Measurements from ENCODE around the gene SCG3. TPM values are rescaled to one million over a fixed set of nuclear protein-coding genes. Genes with fewer than 3 reads are reported as not detected.

Gene SCG3
- total and polyA plus RNA-seq, 2 donors (not counting 1 experiment from before 2014, with no cell fraction given): not detected

DNA sequence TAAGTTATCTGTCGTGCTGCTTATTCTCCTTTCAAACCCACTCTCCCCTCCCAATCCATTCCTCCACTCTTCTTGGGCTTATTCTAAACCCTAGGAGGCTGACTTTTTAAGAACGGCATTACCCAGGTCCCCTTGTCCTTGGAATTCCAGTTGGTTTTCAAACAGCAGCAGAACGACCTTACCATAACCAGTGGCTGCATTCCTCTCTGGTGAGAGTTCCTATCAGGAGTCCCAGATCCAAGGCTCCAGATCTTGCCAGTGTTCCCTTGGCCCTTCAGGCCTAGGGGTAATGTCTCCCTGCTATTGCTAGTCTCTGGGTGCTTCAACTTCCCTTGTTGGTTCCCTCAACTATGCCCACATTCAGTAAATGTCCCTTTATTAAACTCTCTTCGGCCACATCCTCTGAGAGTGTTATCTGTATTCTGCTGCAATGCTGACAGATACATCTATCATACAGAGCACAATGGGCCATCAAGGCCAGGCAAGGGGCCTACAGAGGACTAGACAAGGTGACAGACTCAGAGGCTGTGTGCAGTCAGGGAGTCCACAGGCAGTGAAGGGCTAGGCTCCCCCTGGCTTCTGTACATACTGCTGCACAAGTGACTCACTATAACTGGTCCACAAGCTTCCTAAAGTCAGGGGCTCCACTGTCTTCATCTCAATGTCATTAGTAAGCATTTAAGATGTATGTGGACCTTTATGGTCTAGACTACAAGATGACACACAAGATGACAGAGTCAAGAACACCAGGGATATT lies 46.0 kb downstream of the SCG3 start:
- Histone ChIP-seq H3K4me2 (replicated peaks; ENCODE audit: low read depth, low read length, poor library complexity, severe bottlenecking) (peak overlapping the region; percentile 30), H3K79me2 (ENCODE audit: control insufficient read depth, insufficient read depth, low read length) (peaks cover 92% of the 10 kb centered on the region), H3K27ac (ENCODE audit: low read length in 2 of 2) (peak overlapping the region in 1 of 2 donors; percentile 34), H3K4me3 (ENCODE audit: control extremely low read depth in 1 of 5, extremely low read depth in 1 of 5, insufficient read depth in 1 of 5, low read depth in 2 of 5, low read length in 4 of 5) (no peak overlapping the region), H3K36me3 (replicated peaks in 1 of 2; ENCODE audit: control extremely low read depth in 1 of 2, control insufficient read depth in 1 of 2, extremely low read depth in 1 of 2, insufficient read depth in 2 of 2, low read length in 1 of 2) (peaks cover 9 to 15% of the 10 kb centered on the region in 2 experiments), H4K20me1 (ENCODE audit: control insufficient read depth, insufficient read depth, low read length, poor library complexity, severe bottlenecking) (peaks cover 34% of the 10 kb centered on the region), H3K9ac (ENCODE audit: low read length) (no peak overlapping the region), H2AFZ (ENCODE audit: insufficient read depth, low read depth, low read length, poor library complexity, severe bottlenecking) (no peak overlapping the region), H3K9me3 (ENCODE audit: control extremely low read depth in 1 of 3, control insufficient read depth in 2 of 3, insufficient read depth in 1 of 3, low read length in 2 of 3) (no peaks in the 10 kb centered on the region), H3K27me3 (replicated peaks in 1 of 4; ENCODE audit: control extremely low read depth in 1 of 4, control insufficient read depth in 3 of 4, insufficient read depth in 4 of 4, low read length in 3 of 4) (no peaks in the 10 kb centered on the region), H3K4me1 (ENCODE audit: control insufficient read depth in 2 of 2, insufficient read depth in 2 of 2, low read length in 2 of 2) (peaks cover 63 to 71% of the 10 kb centered on the region in 2 donors)
- intact Hi-C loops (cut with micrococcal nuclease): no loop called here
- DNase-seq (peak; percentile 10), ATAC-seq (ENCODE audit: low read depth) (no peak)
- Mint-ChIP-seq H3K4me3 (peak overlapping the region; percentile 38), H3K27me3 (no peaks in the 10 kb centered on the region), H3K27ac (peak overlapping the region; percentile 72), H3K9me3 (ENCODE audit: insufficient read depth) (no peaks in the 10 kb centered on the region), H3K4me1 (peaks cover 78% of the 10 kb centered on the region)
- POLR2A ChIA-PET: no interaction called here
- 94% methylated on average over 3 of the region's 4 CpGs for WGBS (ENCODE audit: insufficient coverage)
- CTCF ChIA-PET: interaction anchor here (2.3 to 3.4 kb wide), 3 partner anchors 9 to 78 kb away, joined by 12 to 26 read pairs (median 13); partner anchors contain the start of gene LYSMD2
- TF ChIP-seq EZH2 (IDR thresholded peaks at IDR 0.05; ENCODE audit: borderline replicate concordance, insufficient read depth, low read depth, low read length, poor library complexity, severe bottlenecking): no peak
- TF ChIP-seq, protein P1, sequence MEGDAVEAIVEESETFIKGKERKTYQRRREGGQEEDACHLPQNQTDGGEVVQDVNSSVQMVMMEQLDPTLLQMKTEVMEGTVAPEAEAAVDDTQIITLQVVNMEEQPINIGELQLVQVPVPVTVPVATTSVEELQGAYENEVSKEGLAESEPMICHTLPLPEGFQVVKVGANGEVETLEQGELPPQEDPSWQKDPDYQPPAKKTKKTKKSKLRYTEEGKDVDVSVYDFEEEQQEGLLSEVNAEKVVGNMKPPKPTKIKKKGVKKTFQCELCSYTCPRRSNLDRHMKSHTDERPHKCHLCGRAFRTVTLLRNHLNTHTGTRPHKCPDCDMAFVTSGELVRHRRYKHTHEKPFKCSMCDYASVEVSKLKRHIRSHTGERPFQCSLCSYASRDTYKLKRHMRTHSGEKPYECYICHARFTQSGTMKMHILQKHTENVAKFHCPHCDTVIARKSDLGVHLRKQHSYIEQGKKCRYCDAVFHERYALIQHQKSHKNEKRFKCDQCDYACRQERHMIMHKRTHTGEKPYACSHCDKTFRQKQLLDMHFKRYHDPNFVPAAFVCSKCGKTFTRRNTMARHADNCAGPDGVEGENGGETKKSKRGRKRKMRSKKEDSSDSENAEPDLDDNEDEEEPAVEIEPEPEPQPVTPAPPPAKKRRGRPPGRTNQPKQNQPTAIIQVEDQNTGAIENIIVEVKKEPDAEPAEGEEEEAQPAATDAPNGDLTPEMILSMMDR (IDR thresholded peaks at IDR 0.05): no peak
